C4-2B (cell line): ENCODE measurements around the gene THADA.

Experiments
- ZFX ChIP-seq: fragments of 450-650 bp; IDR thresholded peaks from 2 replicates; pipeline ENCODE4 v1.6.1; 2017
- TF ChIP-seq, protein P1 (sequence below): fragments of 450-650 bp; conservative IDR thresholded peaks from 2 replicates; pipeline ENCODE4 v1.5.1; 2017; ENCODE audit warnings: mild to moderate bottlenecking

DNA sequence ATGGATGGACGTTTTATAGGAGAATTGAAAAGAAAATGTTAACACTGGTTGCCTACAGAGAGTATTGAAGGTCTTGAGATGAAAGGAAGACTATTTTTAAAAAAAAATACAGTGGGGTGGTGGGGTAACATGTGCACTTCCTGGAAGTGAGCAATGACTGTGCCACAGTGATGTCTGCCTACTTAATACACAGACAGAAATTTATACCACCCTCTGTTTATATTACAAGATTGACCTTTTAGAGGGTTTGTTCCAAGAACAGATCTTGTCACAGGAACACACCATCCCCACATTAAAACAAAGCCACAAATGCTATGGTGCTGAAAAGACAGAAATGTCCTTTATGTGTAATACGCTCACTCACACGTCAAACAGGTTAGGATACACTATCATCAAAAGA lies 87.6 kb downstream of the THADA start:
- TF ChIP-seq, protein P1, sequence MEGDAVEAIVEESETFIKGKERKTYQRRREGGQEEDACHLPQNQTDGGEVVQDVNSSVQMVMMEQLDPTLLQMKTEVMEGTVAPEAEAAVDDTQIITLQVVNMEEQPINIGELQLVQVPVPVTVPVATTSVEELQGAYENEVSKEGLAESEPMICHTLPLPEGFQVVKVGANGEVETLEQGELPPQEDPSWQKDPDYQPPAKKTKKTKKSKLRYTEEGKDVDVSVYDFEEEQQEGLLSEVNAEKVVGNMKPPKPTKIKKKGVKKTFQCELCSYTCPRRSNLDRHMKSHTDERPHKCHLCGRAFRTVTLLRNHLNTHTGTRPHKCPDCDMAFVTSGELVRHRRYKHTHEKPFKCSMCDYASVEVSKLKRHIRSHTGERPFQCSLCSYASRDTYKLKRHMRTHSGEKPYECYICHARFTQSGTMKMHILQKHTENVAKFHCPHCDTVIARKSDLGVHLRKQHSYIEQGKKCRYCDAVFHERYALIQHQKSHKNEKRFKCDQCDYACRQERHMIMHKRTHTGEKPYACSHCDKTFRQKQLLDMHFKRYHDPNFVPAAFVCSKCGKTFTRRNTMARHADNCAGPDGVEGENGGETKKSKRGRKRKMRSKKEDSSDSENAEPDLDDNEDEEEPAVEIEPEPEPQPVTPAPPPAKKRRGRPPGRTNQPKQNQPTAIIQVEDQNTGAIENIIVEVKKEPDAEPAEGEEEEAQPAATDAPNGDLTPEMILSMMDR = no peak
- TF ChIP-seq ZFX = no peak
